Adipose tissue (tissue), 3 donors: ENCODE data around the gene ANK3. TPM values are rescaled to one million over a fixed set of nuclear protein-coding genes. Genes with fewer than 3 reads are reported as not detected.
"Not testable (repeated sequence)": the region's sequence is repeated elsewhere in the genome, so short reads cannot be mapped to it uniquely, and the experiment has no call there.

Source experiments
- H3K27ac ChIP-seq: one replicate; pipeline ENCODE4 v1.5.1; 2013; ENCODE audit warnings: low read depth, low read length
- WGBS, 3 donors: extraction: QIAGEN DNeasy Blood & Tissue Kit; methylation state at CpG; one replicate each; pipeline ENCODE4 v1.1.7; 2013; 5-methylcytosine and 5-hydroxymethylcytosine counted together
- polyA plus RNA-seq, 3 donors: library from polyadenylated mRNA; stranded (reverse); fragments of 200-250 nt; gene quantifications; one replicate each; pipeline ENCODE4 v1.2.3, GENCODE V29; 2013
- donor health status: healthy with polysubstance abuse.
- donor health status: Bipolar disorder and iron deficiency.
- donor health status: healthy.

ANK3 gene
- polyA plus RNA-seq, 3 donors: 5.1 to 10.7 (median 7.9) TPM

GRCh38 chr10:60045571-60045970, 344.1 kb downstream of the ANK3 start:
- no peak overlapping the region for H3K27ac ChIP-seq

- 88 to 95% (median 93%) methylated on average over 2 of the region's 2 CpGs for WGBS, 3 donors
- no peak overlapping the region for H3K27ac ChIP-seq
Observed at GRCh38 chr10:60044971-60045370, 344.7 kb downstream of the ANK3 start.

GRCh38 chr10:60044242-60044641, 345.4 kb downstream of the ANK3 start:
- H3K27ac ChIP-seq: no peak overlapping the region
- WGBS, 3 donors: 92 to 98% (median 94%) methylated on average over 2 of the region's 2 CpGs

GRCh38 chr10:60043561-60044241, 346.0 kb downstream of the ANK3 start:
- no peak overlapping the region for H3K27ac ChIP-seq
- WGBS, 3 donors: 70 to 75% (median 74%) methylated on average over 6 of the region's 6 CpGs

- WGBS, 3 donors: 41 to 83% (median 81%) methylated on average over 2 of the region's 2 CpGs
- H3K27ac ChIP-seq: no peak overlapping the region
Observed at GRCh38 chr10:60042914-60043313, 346.8 kb downstream of the ANK3 start.

- no peak overlapping the region for H3K27ac ChIP-seq
- 44 to 51% (median 50%) methylated on average over 5 of the region's 5 CpGs for WGBS, 3 donors
Observed at GRCh38 chr10:60042262-60042661, 347.4 kb downstream of the ANK3 start.

- no peak overlapping the region for H3K27ac ChIP-seq
- WGBS, 3 donors: 49 to 79% (median 75%) methylated on average over 3 of the region's 3 CpGs
Observed at GRCh38 chr10:60041489-60042133, 348.1 kb downstream of the ANK3 start.

GRCh38 chr10:60040014-60040662, 349.5 kb downstream of the ANK3 start:
- 20 to 61% (median 55%) methylated on average over 3 of the region's 3 CpGs for WGBS, 3 donors
- no peak overlapping the region for H3K27ac ChIP-seq

- WGBS, 3 donors: 81 to 96% (median 87%) methylated on average over 1 of the region's 1 CpG
- no peak overlapping the region for H3K27ac ChIP-seq
Observed at GRCh38 chr10:60035984-60036383, 353.7 kb downstream of the ANK3 start.

GRCh38 chr10:60035375-60035774, 354.3 kb downstream of the ANK3 start:
- WGBS, 3 donors: 49 to 95% (median 85%) methylated on average over 5 of the region's 5 CpGs
- not testable (repeated sequence) for H3K27ac ChIP-seq

GRCh38 chr10:60032723-60033122, 357.0 kb downstream of the ANK3 start:
- no peak overlapping the region for H3K27ac ChIP-seq
- WGBS, 3 donors: 21 to 39% (median 33%) methylated on average over 1 of the region's 1 CpG

GRCh38 chr10:60031664-60032063, 358.0 kb downstream of the ANK3 start:
- no peak overlapping the region for H3K27ac ChIP-seq

GRCh38 chr10:60031183-60031582, 358.5 kb downstream of the ANK3 start:
- no peak overlapping the region for H3K27ac ChIP-seq
- whole genome bisulfite sequencing, 3 donors: 83 to 90% (median 84%) methylated on average over 1 of the region's 1 CpG

GRCh38 chr10:60029475-60029874, 360.2 kb downstream of the ANK3 start:
- WGBS, 3 donors: 53 to 86% (median 60%) methylated on average over 6 of the region's 6 CpGs
- H3K27ac ChIP-seq: no peak overlapping the region

GRCh38 chr10:60028081-60028480, 361.6 kb downstream of the ANK3 start:
- H3K27ac ChIP-seq: no peak overlapping the region
- WGBS, 3 donors: 90 to 96% (median 91%) methylated on average over 1 of the region's 1 CpG

GRCh38 chr10:60025279-60025678, 364.4 kb downstream of the ANK3 start:
- no peak overlapping the region for H3K27ac ChIP-seq
- 90 to 100% (median 91%) methylated on average over 1 of the region's 1 CpG for WGBS, 3 donors

GRCh38 chr10:60024506-60024905, 365.2 kb downstream of the ANK3 start:
- no peak overlapping the region for H3K27ac ChIP-seq
- WGBS, 3 donors: 84 to 97% (median 86%) methylated on average over 4 of the region's 4 CpGs

- no peak overlapping the region for H3K27ac ChIP-seq
- WGBS, 3 donors: 76 to 81% (median 78%) methylated on average over 2 of the region's 2 CpGs
Observed at GRCh38 chr10:60023155-60023877, 366.4 kb downstream of the ANK3 start.

GRCh38 chr10:60021361-60021760, 368.3 kb downstream of the ANK3 start:
- no peak overlapping the region for H3K27ac ChIP-seq
- WGBS, 3 donors: 89 to 95% (median 94%) methylated on average over 2 of the region's 2 CpGs
